HL-60 (cell line): Measurements from ENCODE around the gene CIC.

Experiments
- GABPA ChIP-seq: IDR thresholded peaks from 2 replicates; pipeline ENCODE4 v1.6.1; 2012; ENCODE audit warnings: low read depth
- POLR2AphosphoS5 ChIP-seq: IDR thresholded peaks from 2 replicates; pipeline ENCODE4 v1.6.1; 2012; ENCODE audit warnings: low read depth
- TF ChIP-seq, protein P1 (sequence below): IDR thresholded peaks from one replicate; pipeline ENCODE4 v1.5.1; 2011; ENCODE audit warnings: low read length, control low read depth, inconsistent platforms; ENCODE audit not compliant: insufficient read depth
- TF ChIP-seq, protein P2 (sequence below): IDR thresholded peaks from 2 replicates; pipeline ENCODE4 v1.6.1; 2012; ENCODE audit warnings: low read depth; ENCODE audit not compliant: insufficient replicate concordance

DNA sequence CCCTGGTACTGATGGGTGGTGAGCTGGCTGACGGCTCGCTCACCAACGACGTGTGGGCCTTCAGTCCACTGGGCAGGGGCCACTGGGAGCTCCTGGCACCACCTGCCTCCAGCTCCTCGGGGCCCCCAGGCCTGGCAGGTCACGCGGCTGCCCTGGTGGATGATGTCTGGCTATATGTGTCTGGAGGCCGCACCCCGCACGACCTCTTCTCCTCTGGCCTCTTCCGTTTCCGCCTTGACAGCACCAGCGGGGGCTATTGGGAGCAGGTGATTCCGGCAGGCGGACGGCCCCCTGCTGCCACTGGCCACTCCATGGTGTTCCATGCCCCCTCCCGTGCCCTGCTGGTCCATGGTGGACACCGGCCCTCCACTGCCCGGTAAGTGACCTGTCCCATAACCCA, 66.9 kb downstream of the CIC start:
- TF ChIP-seq, protein P1, sequence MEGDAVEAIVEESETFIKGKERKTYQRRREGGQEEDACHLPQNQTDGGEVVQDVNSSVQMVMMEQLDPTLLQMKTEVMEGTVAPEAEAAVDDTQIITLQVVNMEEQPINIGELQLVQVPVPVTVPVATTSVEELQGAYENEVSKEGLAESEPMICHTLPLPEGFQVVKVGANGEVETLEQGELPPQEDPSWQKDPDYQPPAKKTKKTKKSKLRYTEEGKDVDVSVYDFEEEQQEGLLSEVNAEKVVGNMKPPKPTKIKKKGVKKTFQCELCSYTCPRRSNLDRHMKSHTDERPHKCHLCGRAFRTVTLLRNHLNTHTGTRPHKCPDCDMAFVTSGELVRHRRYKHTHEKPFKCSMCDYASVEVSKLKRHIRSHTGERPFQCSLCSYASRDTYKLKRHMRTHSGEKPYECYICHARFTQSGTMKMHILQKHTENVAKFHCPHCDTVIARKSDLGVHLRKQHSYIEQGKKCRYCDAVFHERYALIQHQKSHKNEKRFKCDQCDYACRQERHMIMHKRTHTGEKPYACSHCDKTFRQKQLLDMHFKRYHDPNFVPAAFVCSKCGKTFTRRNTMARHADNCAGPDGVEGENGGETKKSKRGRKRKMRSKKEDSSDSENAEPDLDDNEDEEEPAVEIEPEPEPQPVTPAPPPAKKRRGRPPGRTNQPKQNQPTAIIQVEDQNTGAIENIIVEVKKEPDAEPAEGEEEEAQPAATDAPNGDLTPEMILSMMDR, result no peak
- TF ChIP-seq, protein P2, sequence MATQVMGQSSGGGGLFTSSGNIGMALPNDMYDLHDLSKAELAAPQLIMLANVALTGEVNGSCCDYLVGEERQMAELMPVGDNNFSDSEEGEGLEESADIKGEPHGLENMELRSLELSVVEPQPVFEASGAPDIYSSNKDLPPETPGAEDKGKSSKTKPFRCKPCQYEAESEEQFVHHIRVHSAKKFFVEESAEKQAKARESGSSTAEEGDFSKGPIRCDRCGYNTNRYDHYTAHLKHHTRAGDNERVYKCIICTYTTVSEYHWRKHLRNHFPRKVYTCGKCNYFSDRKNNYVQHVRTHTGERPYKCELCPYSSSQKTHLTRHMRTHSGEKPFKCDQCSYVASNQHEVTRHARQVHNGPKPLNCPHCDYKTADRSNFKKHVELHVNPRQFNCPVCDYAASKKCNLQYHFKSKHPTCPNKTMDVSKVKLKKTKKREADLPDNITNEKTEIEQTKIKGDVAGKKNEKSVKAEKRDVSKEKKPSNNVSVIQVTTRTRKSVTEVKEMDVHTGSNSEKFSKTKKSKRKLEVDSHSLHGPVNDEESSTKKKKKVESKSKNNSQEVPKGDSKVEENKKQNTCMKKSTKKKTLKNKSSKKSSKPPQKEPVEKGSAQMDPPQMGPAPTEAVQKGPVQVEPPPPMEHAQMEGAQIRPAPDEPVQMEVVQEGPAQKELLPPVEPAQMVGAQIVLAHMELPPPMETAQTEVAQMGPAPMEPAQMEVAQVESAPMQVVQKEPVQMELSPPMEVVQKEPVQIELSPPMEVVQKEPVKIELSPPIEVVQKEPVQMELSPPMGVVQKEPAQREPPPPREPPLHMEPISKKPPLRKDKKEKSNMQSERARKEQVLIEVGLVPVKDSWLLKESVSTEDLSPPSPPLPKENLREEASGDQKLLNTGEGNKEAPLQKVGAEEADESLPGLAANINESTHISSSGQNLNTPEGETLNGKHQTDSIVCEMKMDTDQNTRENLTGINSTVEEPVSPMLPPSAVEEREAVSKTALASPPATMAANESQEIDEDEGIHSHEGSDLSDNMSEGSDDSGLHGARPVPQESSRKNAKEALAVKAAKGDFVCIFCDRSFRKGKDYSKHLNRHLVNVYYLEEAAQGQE, result no peak
- TF ChIP-seq POLR2AphosphoS5, result no peak
- TF ChIP-seq GABPA, result no peak
